Suprapubic skin (tissue), 4 donors: Measurements from ENCODE around the gene CDC5L.

ENCODE experiments used
- EP300 ChIP-seq: sonication (generic); formaldehyde crosslinking; IDR thresholded peaks from one replicate; pipeline ENCODE4 v1.6.1; 2017; ENCODE audit warnings: antibody characterized with exemption
- POLR2A ChIP-seq, 2 donors: fragments of 450-650 bp; IDR thresholded peaks; one replicate each; pipeline ENCODE4 v1.6.1; 2017; ENCODE audit warnings: antibody characterized with exemption in 2 of 2, mild to moderate bottlenecking in 2 of 2, moderate library complexity in 2 of 2
- POLR2AphosphoS5 ChIP-seq, 3 donors: sonication (generic); formaldehyde crosslinking; IDR thresholded peaks; one replicate each; pipeline ENCODE4 v1.6.1; 2017; ENCODE audit warnings: antibody characterized with exemption in 3 of 3
- TF ChIP-seq, protein P1 (sequence below), 2 donors: fragments of 200-600 bp in 1 of 2; fragments of 450-650 bp in 1 of 2; sonication (generic) in 1 of 2; IDR thresholded peaks; one replicate each; pipeline ENCODE4 v1.5.1; 2016 to 2019; ENCODE audit warnings: antibody characterized with exemption in 2 of 2, mild to moderate bottlenecking in 1 of 2, moderate library complexity in 1 of 2

DNA sequence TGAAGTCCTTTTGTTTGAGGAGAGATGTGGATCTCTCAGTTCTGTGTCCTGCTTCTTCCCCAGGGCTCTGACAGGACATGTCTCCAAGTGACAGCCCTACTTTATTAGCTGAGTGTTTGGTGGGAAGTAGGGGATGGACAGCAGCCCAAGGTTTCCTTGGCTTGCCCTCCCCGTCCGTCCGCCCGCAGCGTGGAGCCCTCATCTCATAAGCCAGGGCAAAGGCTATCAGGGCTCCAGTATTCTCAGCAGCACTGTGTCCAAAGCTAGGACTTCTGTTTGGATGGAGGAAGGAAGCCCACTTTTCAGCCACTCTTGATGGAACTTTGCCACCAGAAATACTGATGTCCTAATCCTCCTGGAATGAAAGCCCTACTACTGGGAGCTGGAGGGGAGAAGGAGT is 13.6 kb downstream of the CDC5L start:
- TF ChIP-seq, protein P1, sequence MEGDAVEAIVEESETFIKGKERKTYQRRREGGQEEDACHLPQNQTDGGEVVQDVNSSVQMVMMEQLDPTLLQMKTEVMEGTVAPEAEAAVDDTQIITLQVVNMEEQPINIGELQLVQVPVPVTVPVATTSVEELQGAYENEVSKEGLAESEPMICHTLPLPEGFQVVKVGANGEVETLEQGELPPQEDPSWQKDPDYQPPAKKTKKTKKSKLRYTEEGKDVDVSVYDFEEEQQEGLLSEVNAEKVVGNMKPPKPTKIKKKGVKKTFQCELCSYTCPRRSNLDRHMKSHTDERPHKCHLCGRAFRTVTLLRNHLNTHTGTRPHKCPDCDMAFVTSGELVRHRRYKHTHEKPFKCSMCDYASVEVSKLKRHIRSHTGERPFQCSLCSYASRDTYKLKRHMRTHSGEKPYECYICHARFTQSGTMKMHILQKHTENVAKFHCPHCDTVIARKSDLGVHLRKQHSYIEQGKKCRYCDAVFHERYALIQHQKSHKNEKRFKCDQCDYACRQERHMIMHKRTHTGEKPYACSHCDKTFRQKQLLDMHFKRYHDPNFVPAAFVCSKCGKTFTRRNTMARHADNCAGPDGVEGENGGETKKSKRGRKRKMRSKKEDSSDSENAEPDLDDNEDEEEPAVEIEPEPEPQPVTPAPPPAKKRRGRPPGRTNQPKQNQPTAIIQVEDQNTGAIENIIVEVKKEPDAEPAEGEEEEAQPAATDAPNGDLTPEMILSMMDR (IDR thresholded peaks at IDR 0.05): no peak
- TF ChIP-seq EP300: no peak
- no peak for TF ChIP-seq POLR2A (IDR thresholded peaks at IDR 0.05)
- no peak for TF ChIP-seq POLR2AphosphoS5 (IDR thresholded peaks at IDR 0.05)
